Heart left ventricle (tissue), 13 donors: ENCODE results near the gene KCTD17.

Experiments used
- POLR2A ChIP-seq, 2 donors: fragments of 450-650 bp; IDR thresholded peaks; one replicate each; pipeline ENCODE4 v1.6.1; 2017; ENCODE audit warnings: antibody characterized with exemption in 2 of 2, mild to moderate bottlenecking in 2 of 2, moderate library complexity in 2 of 2
- TF ChIP-seq, protein P1 (sequence below), 12 donors: fragments of 200-600 bp; sonication (generic) in 4 of 12; IDR thresholded peaks; one replicate each; pipeline versions ENCODE4 v1.5.0 to v1.8.0; 2018 to 2022; ENCODE audit warnings: antibody characterized with exemption in 12 of 12, mild to moderate bottlenecking in 5 of 12
- donor health status: ischemic (EF 13 %, LVEDD 7.1; RV severe dilation, severe dysfunction).
- donor health status: DM: no; HTN: yes; CAD: no.
- donor health status: DM: no; HTN: no; CAD: no.
- donor health status: ischemic (EF 25% LVEDD 6.9; RV normal size, moderate dysfunction).
- donor health status: ischemic (EF 25% LVEDD 5.7; RV mildly dilated, moderate dysfunction).
- donor health status: ischemic (EF 35%, LVEDD 5.7; RV mildly dilated, moderate dysfunction).
- donor health status: nonischemic (EF 11% LVEDD 7.7; RV severe dilation, severe dysfunction).
- donor health status: DM: yes; HTN: yes; CAD: no.
- donor health status: PGD.
- donor health status: ischemic (EF 29% LVEDD 5.4; RV normal size, mild dysfunction).
- donor health status: nonischemic (EF 23%, LVEDD 6.1; RV moderate dilation, normal function).

DNA sequence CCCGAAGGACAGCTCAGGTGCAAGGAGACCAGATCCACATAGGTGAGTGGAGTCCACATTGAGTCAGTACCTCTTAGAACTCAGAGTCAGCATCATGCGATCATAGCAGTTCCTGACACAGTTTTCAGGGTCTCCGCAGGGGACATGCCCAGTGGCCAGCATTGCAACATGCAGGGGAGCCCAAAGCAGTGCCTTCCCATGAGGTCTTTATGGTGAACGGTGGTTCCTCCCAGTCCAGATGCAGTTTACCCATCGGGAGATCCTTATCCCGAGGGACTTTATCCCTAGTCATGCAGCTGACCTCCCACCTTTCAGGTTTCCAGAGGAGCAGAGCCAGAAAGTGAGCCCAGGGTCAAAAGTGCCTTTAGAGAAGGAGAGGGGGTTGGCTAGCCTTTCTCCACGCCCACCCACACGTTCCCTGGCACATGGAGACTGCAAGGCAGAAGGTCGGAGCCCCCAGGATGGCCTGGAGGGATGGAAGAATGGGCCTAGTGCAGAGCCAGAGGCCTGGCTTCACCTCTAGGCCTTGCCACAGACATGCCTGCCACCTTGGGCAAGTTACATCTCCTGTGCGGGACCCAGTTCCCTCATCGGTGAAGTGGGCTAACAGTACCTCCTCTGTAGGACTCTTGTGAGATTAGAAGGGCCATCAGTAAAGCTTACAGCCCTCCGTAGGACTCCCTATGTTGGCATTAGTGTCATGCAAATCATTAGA lies 6.4 kb downstream of the KCTD17 start:
- TF ChIP-seq, protein P1, sequence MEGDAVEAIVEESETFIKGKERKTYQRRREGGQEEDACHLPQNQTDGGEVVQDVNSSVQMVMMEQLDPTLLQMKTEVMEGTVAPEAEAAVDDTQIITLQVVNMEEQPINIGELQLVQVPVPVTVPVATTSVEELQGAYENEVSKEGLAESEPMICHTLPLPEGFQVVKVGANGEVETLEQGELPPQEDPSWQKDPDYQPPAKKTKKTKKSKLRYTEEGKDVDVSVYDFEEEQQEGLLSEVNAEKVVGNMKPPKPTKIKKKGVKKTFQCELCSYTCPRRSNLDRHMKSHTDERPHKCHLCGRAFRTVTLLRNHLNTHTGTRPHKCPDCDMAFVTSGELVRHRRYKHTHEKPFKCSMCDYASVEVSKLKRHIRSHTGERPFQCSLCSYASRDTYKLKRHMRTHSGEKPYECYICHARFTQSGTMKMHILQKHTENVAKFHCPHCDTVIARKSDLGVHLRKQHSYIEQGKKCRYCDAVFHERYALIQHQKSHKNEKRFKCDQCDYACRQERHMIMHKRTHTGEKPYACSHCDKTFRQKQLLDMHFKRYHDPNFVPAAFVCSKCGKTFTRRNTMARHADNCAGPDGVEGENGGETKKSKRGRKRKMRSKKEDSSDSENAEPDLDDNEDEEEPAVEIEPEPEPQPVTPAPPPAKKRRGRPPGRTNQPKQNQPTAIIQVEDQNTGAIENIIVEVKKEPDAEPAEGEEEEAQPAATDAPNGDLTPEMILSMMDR (IDR thresholded peaks at IDR 0.05) = no peak
- no peak for TF ChIP-seq POLR2A (IDR thresholded peaks at IDR 0.05)
